Parathyroid adenoma (tissue), 2 donors: Measurements from ENCODE around the gene EVI5L.

ENCODE experiments used
- H2AFZ ChIP-seq: fragments of 300-600 bp; sonication (generic); one replicate; pipeline ENCODE4 v1.7.0; 2017; ENCODE audit warnings: antibody characterized with exemption, mild to moderate bottlenecking
- H3K27ac ChIP-seq: fragments of 300-600 bp; sonication (generic); one replicate; pipeline ENCODE4 v1.7.0; 2017
- H3K27me3 ChIP-seq: fragments of 300-600 bp; sonication (generic); one replicate; pipeline ENCODE4 v1.7.0; 2017; ENCODE audit warnings: low read length; ENCODE audit not compliant: control insufficient read depth, insufficient read depth
- H3K36me3 ChIP-seq: fragments of 300-600 bp; sonication (generic); one replicate; pipeline ENCODE4 v1.7.0; 2017; ENCODE audit warnings: low read length; ENCODE audit not compliant: control insufficient read depth, insufficient read depth
- H3K4me1 ChIP-seq: fragments of 300-600 bp; sonication (generic); one replicate; pipeline ENCODE4 v1.7.0; 2017; ENCODE audit warnings: control low read depth
- H3K4me2 ChIP-seq: fragments of 300-600 bp; sonication (generic); one replicate; pipeline ENCODE4 v1.7.0; 2017; ENCODE audit warnings: low read length
- H3K4me3 ChIP-seq: fragments of 300-600 bp; sonication (generic); one replicate; pipeline ENCODE4 v1.7.0; 2017; ENCODE audit warnings: low read depth, low read length
- H3K79me2 ChIP-seq: fragments of 300-600 bp; sonication (generic); one replicate; pipeline ENCODE4 v1.7.0; 2017; ENCODE audit warnings: control low read depth
- H3K9ac ChIP-seq: fragments of 300-600 bp; sonication (generic); one replicate; pipeline ENCODE4 v1.7.0; 2017; ENCODE audit warnings: mild to moderate bottlenecking
- H3K9me3 ChIP-seq: fragments of 300-600 bp; sonication (generic); one replicate; pipeline ENCODE4 v1.7.0; 2017; ENCODE audit warnings: low read length; ENCODE audit not compliant: control insufficient read depth
- TF ChIP-seq, protein P1 (sequence below): fragments of 300-600 bp; sonication (generic); IDR thresholded peaks from one replicate; pipeline ENCODE4 v1.7.0; 2017; ENCODE audit warnings: antibody characterized with exemption, mild to moderate bottlenecking
- donor health status: primary hyperparathyroidism.

EVI5L gene

GRCh38 chr19:7855426-7856108, 25.5 kb downstream of the EVI5L start:
- Histone ChIP-seq H3K36me3 (no peaks in the 10 kb centered on the region), H3K4me3 (no peak overlapping the region), H3K4me2 (no peak overlapping the region), H2AFZ (no peak overlapping the region), H3K79me2 (no peaks in the 10 kb centered on the region), H3K4me1 (peaks cover 6% of the 10 kb centered on the region), H3K9me3 (no peaks in the 10 kb centered on the region), H3K27ac (no peak overlapping the region), H3K27me3 (no peaks in the 10 kb centered on the region), H3K9ac (no peak overlapping the region)
- TF ChIP-seq, protein P1, sequence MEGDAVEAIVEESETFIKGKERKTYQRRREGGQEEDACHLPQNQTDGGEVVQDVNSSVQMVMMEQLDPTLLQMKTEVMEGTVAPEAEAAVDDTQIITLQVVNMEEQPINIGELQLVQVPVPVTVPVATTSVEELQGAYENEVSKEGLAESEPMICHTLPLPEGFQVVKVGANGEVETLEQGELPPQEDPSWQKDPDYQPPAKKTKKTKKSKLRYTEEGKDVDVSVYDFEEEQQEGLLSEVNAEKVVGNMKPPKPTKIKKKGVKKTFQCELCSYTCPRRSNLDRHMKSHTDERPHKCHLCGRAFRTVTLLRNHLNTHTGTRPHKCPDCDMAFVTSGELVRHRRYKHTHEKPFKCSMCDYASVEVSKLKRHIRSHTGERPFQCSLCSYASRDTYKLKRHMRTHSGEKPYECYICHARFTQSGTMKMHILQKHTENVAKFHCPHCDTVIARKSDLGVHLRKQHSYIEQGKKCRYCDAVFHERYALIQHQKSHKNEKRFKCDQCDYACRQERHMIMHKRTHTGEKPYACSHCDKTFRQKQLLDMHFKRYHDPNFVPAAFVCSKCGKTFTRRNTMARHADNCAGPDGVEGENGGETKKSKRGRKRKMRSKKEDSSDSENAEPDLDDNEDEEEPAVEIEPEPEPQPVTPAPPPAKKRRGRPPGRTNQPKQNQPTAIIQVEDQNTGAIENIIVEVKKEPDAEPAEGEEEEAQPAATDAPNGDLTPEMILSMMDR = no peak

DNA sequence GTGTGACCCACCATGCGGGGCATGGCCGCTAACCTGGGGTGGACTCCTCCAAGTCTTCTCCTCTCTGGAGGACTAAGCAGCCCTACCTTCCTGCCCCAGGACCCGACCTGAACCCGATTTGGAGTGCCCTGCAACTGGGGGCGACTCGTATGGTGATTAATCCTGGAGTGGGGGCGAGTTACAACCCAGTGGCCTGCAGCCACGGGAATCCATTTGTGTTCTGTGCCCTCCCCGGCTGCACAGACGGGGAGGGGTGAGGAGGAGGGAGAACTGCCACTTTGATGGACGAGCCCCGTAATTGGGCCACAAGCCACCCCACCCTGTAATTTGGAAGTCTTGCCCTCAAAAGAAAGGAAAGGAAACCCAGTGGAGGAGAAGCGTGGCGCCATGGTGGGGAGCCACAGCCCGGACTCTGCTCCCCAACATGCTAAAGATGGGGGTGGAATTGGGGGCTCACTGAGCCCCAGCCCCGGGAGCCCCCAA, 26.1 kb downstream of the EVI5L start:
- Histone ChIP-seq H3K79me2 (no peaks in the 10 kb centered on the region), H3K4me2 (no peak overlapping the region), H3K4me1 (peaks cover 6% of the 10 kb centered on the region), H3K27ac (no peak overlapping the region), H3K9me3 (no peaks in the 10 kb centered on the region), H3K27me3 (no peaks in the 10 kb centered on the region), H2AFZ (no peak overlapping the region), H3K4me3 (no peak overlapping the region), H3K36me3 (no peaks in the 10 kb centered on the region), H3K9ac (no peak overlapping the region)
- TF ChIP-seq, protein P1 = no peak

- H3K9ac ChIP-seq = no peak overlapping the region
- no peak overlapping the region for H3K4me3 ChIP-seq
- no peaks in the 10 kb centered on the region for H3K79me2 ChIP-seq
- no peak overlapping the region for H3K27ac ChIP-seq
- no peaks in the 10 kb centered on the region for H3K9me3 ChIP-seq
- H3K27me3 ChIP-seq = no peaks in the 10 kb centered on the region
- no peak overlapping the region for H2AFZ ChIP-seq
- H3K36me3 ChIP-seq = no peaks in the 10 kb centered on the region
- TF ChIP-seq, protein P1 = no peak
- peaks cover 6% of the 10 kb centered on the region for H3K4me1 ChIP-seq
- H3K4me2 ChIP-seq = no peak overlapping the region
Observed at GRCh38 chr19:7856679-7857663, 27.0 kb downstream of the EVI5L start.

GRCh38 chr19:7857727-7858108, 27.7 kb downstream of the EVI5L start:
- TF ChIP-seq, protein P1 = no peak
- H3K4me3 ChIP-seq = no peak overlapping the region
- no peak overlapping the region for H3K27ac ChIP-seq
- no peaks in the 10 kb centered on the region for H3K36me3 ChIP-seq
- no peaks in the 10 kb centered on the region for H3K9me3 ChIP-seq
- H3K4me2 ChIP-seq = no peak overlapping the region
- no peak overlapping the region for H2AFZ ChIP-seq
- no peaks in the 10 kb centered on the region for H3K79me2 ChIP-seq
- peaks cover 6% of the 10 kb centered on the region for H3K4me1 ChIP-seq
- no peak overlapping the region for H3K9ac ChIP-seq
- no peaks in the 10 kb centered on the region for H3K27me3 ChIP-seq
